ENCODE data around the gene TRMT2A. TPM values are rescaled to one million over a fixed set of nuclear protein-coding genes. Genes with fewer than 3 reads are reported as not detected.

TRMT2A gene
- total and polyA plus RNA-seq, 2 of the 8 experiments (the other 6 are each of a cell fraction or from before 2014, with no cell fraction given): 44.9 to 50.3 TPM

GRCh38 chr22:20095521-20095920 lies 21.5 kb downstream of the TRMT2A start:
- Histone ChIP-seq H3K4me3 (ENCODE audit: extremely low read depth in 1 of 4, insufficient read depth in 2 of 4, low read depth in 3 of 4, low read length in 4 of 4) (no peak overlapping the region), H4K8ac (ENCODE audit: extremely low read depth, insufficient read depth, low read length) (no peak overlapping the region), H2AFZ (ENCODE audit: low read length) (no peak overlapping the region), H2BK15ac (ENCODE audit: low read length) (no peak overlapping the region), H3K79me2 (ENCODE audit: control insufficient read depth in 1 of 2, insufficient read depth in 2 of 2, low read length in 2 of 2) (peaks cover 0 to 29% of the 10 kb centered on the region in 2 experiments; a peak in 2 of 4 replicates), H2BK120ac (replicated peaks; ENCODE audit: low read depth, low read length) (no peak overlapping the region), H3K27ac (ENCODE audit: low read depth, low read length) (no peak overlapping the region), H4K91ac (replicated peaks; ENCODE audit: insufficient read length, low read length) (no peak overlapping the region), H3K36me3 (ENCODE audit: control insufficient read depth in 2 of 4, insufficient read depth in 4 of 4, low read length in 3 of 4) (peaks cover 36 to 98% (median 74%) of the 10 kb centered on the region in 4 experiments), H4K20me1 (replicated peaks in 1 of 2; ENCODE audit: control insufficient read depth in 1 of 2, insufficient read depth in 2 of 2, low read length in 2 of 2) (peaks cover 15 to 26% of the 10 kb centered on the region in 2 experiments), H2BK5ac (ENCODE audit: low read depth, low read length) (no peak overlapping the region), H3K4me2 (ENCODE audit: insufficient read depth in 1 of 2, low read depth in 2 of 2, low read length in 2 of 2) (no peak overlapping the region), H3K23ac (ENCODE audit: insufficient read length) (no peak overlapping the region), H3K4ac (replicated peaks; ENCODE audit: insufficient read length, low read depth, low read length) (no peak overlapping the region), H4K5ac (ENCODE audit: insufficient read length, low read depth, low read length) (no peak overlapping the region), H3K9me3 (ENCODE audit: insufficient read depth in 2 of 2, low read depth in 1 of 2, low read length in 1 of 2) (no peaks in the 10 kb centered on the region; a peak in 1 of 4 replicates), H2AK5ac (ENCODE audit: low read depth, low read length) (no peak overlapping the region), H3K27me3 (replicated peaks in 1 of 4; ENCODE audit: control insufficient read depth in 3 of 4, extremely low read depth in 1 of 4, insufficient read depth in 3 of 4, low read length in 3 of 4) (no peaks in the 10 kb centered on the region), H3K79me1 (ENCODE audit: low read depth, low read length) (peaks cover 9% of the 10 kb centered on the region), H3K9ac (replicated peaks in 1 of 4; ENCODE audit: extremely low read depth in 1 of 4, low read depth in 3 of 4, low read length in 3 of 4) (no peak overlapping the region), H2BK12ac (ENCODE audit: low read depth, low read length) (no peak overlapping the region), H3K56ac (replicated peaks; ENCODE audit: insufficient read length, low read depth, low read length) (no peak overlapping the region), H3K23me2 (ENCODE audit: low read depth, low read length) (no peaks in the 10 kb centered on the region), H3K14ac (ENCODE audit: insufficient read length) (no peak overlapping the region), H3K18ac (ENCODE audit: extremely low read depth, low read length) (no peak overlapping the region), H2BK20ac (ENCODE audit: low read length) (no peak overlapping the region), H3K4me1 (replicated peaks in 1 of 4; ENCODE audit: control insufficient read depth in 3 of 4, insufficient read depth in 4 of 4, low read length in 3 of 4) (peaks cover 0 to 3% (median 0%) of the 10 kb centered on the region in 4 experiments; a peak in 3 of 7 replicates)
- WGBS, 2 experiments (ENCODE audit: extremely low coverage in 1 of 2, insufficient coverage in 1 of 2, insufficient read length in 1 of 2, insufficient replicate concordance in 2 of 2, low coverage in 1 of 2, low lambda C conversion rate in 2 of 2, missing lambda C conversion rate in 1 of 2): 92% methylated on average over 4 of the region's 4 CpGs; no CpG with 5 or more reads in 1 of the 2 experiments
- no peak for DNase-seq (ENCODE audit: low read depth in 1 of 2, low spot score in 2 of 2)
- ChIA-PET POLR2A (ENCODE audit: partially characterized antibody) (interaction anchor here (1.1 to 29.4 kb wide), 7 partner anchors 8 to 32 kb away, joined by 3 to 598 read pairs (median 5); partner anchors contain the start of genes RANBP1 and TRMT2A), CTCF (ENCODE audit: partially characterized antibody) (interaction anchor here (0.8 to 1.8 kb wide), 7 partner anchors 10 to 124 kb away, joined by 4 to 7 read pairs (median 4); no protein-coding TSS in a partner anchor)
- FAIRE-seq: no peak
- TF ChIP-seq POLR2AphosphoS5 (IDR thresholded peaks at IDR 0.05; ENCODE audit: low read depth, low read length) (no peak), CBX5 (IDR thresholded peaks at IDR 0.05; ENCODE audit: low read depth, low read length) (no peak), KDM5A (IDR thresholded peaks at IDR 0.05; ENCODE audit: low read length) (no peak), RFX5 (IDR thresholded peaks at IDR 0.05; ENCODE audit: borderline replicate concordance, low read depth, low read length) (no peak), SP4 (IDR thresholded peaks at IDR 0.05; ENCODE audit: low read length) (no peak), JUN (IDR thresholded peaks at IDR 0.05; ENCODE audit: low read depth, low read length) (no peak), FOSL1 (IDR thresholded peaks at IDR 0.05; ENCODE audit: insufficient read depth, low read depth, low read length) (no peak), NRF1 (IDR thresholded peaks at IDR 0.05; ENCODE audit: low read depth, low read length) (no peak), E2F6 (IDR thresholded peaks at IDR 0.05) (no peak), ZNF274 (IDR thresholded peaks at IDR 0.05; ENCODE audit: borderline replicate concordance, extremely low read depth, low read length) (no peak), JUND (IDR thresholded peaks at IDR 0.05; ENCODE audit: low read length) (no peak), RBBP5 (IDR thresholded peaks at IDR 0.05; ENCODE audit: borderline replicate concordance, low read depth, low read length) (no peak), SP2 (IDR thresholded peaks at IDR 0.05; ENCODE audit: low read length) (no peak), MAFK (IDR thresholded peaks at IDR 0.05; ENCODE audit: low read depth, low read length) (no peak), SIX5 (IDR thresholded peaks at IDR 0.05; ENCODE audit: low read depth, low read length) (no peak)
